ENCODE measurements around the gene PLEKHB1.

GRCh38 chr11:73636249-73636648 lies 10.1 kb upstream of the PLEKHB1 start:
- no peak for TF ChIP-seq CTCF (IDR thresholded peaks at IDR 0.05)
- no peak for TF ChIP-seq POLR2A (IDR thresholded peaks at IDR 0.05)
